WTC11 (cell line): ENCODE measurements around the gene TIMM10B.

Experiments
- ETV6 ChIP-seq: sonication (generic); formaldehyde crosslinking; IDR thresholded peaks from 2 replicates; pipeline ENCODE4 v1.8.1; 2022; ENCODE audit warnings: mild to moderate bottlenecking, missing genetic modification reagents
- GRHL2 ChIP-seq: fragments of 250-450 bp; sonication (Bioruptor Pico); IDR thresholded peaks from 2 replicates; pipeline ENCODE4 v1.8.0; 2022; ENCODE audit warnings: mild to moderate bottlenecking, moderate library complexity; ENCODE audit not compliant: insufficient replicate concordance, severe bottlenecking
- RORB ChIP-seq: fragments of 250-450 bp; sonication (Bioruptor Pico); IDR thresholded peaks from 2 replicates; pipeline ENCODE4 v1.9.0; 2021; ENCODE audit warnings: mild to moderate bottlenecking
- SP1 ChIP-seq: sonication (generic); formaldehyde crosslinking; conservative IDR thresholded peaks from 2 replicates; pipeline ENCODE4 v1.8.1; 2022; ENCODE audit warnings: missing genetic modification reagents
- ZNF138 ChIP-seq: sonication (generic); formaldehyde crosslinking; conservative IDR thresholded peaks from 2 replicates; pipeline ENCODE4 v1.8.1; 2022; ENCODE audit warnings: mild to moderate bottlenecking, moderate library complexity, missing genetic modification reagents
- ZNF416 ChIP-seq: fragments of 250-450 bp; sonication (Bioruptor Pico); IDR thresholded peaks from 2 replicates; pipeline ENCODE4 v1.9.0; 2021; ENCODE audit warnings: mild to moderate bottlenecking, inconsistent platforms
- TF ChIP-seq, protein P1 (sequence below): fragments of 200-600 bp; IDR thresholded peaks from 2 replicates; pipeline ENCODE4 v1.8.0; 2022; ENCODE audit warnings: antibody characterized with exemption
- TF ChIP-seq, protein P2 (sequence below): sonication (generic); formaldehyde crosslinking; IDR thresholded peaks from 2 replicates; pipeline ENCODE4 v1.8.1; 2023; ENCODE audit warnings: mild to moderate bottlenecking, missing genetic modification reagents, borderline replicate concordance
- TF ChIP-seq, protein P3 (sequence below): fragments of 250-450 bp; sonication (Bioruptor Pico); IDR thresholded peaks from 2 replicates; pipeline ENCODE4 v1.8.0; 2021; ENCODE audit warnings: mild to moderate bottlenecking
- TF ChIP-seq, protein P4 (sequence below): sonication (generic); formaldehyde crosslinking; IDR thresholded peaks from 2 replicates; pipeline ENCODE4 v1.8.1; 2023; ENCODE audit warnings: mild to moderate bottlenecking, missing genetic modification reagents, moderate library complexity
- TF ChIP-seq, protein P5 (sequence below): sonication (generic); formaldehyde crosslinking; IDR thresholded peaks from 2 replicates; pipeline ENCODE4 v1.8.0; 2022; ENCODE audit warnings: mild to moderate bottlenecking, missing genetic modification reagents
- TF ChIP-seq, protein P6 (sequence below): sonication (generic); formaldehyde crosslinking; IDR thresholded peaks from 2 replicates; pipeline ENCODE4 v1.8.0; 2022; ENCODE audit warnings: mild to moderate bottlenecking, missing genetic modification reagents
- TF ChIP-seq, protein P7 (sequence below): sonication (generic); formaldehyde crosslinking; IDR thresholded peaks from 2 replicates; pipeline ENCODE4 v1.8.0; 2022; ENCODE audit warnings: mild to moderate bottlenecking, missing genetic modification reagents

DNA sequence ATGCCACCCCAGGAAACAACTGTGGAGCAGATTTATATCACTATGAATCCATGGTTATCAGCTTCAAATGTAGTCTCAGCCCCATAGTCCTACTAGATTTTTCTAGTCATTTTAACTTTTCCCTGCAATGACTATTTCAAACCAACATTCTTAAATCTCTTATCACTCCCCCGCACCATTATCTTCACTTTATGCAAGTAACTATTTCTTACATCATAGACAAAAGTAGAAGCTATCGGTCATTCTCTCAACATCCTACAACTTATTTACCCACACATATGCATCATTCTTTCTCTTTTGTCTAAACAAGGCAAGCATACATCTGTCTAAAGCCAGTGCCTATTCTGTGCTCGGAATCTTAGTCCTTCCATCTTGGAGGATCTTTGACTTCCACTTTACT is 4.4 kb downstream of the TIMM10B start:
- TF ChIP-seq, protein P1, sequence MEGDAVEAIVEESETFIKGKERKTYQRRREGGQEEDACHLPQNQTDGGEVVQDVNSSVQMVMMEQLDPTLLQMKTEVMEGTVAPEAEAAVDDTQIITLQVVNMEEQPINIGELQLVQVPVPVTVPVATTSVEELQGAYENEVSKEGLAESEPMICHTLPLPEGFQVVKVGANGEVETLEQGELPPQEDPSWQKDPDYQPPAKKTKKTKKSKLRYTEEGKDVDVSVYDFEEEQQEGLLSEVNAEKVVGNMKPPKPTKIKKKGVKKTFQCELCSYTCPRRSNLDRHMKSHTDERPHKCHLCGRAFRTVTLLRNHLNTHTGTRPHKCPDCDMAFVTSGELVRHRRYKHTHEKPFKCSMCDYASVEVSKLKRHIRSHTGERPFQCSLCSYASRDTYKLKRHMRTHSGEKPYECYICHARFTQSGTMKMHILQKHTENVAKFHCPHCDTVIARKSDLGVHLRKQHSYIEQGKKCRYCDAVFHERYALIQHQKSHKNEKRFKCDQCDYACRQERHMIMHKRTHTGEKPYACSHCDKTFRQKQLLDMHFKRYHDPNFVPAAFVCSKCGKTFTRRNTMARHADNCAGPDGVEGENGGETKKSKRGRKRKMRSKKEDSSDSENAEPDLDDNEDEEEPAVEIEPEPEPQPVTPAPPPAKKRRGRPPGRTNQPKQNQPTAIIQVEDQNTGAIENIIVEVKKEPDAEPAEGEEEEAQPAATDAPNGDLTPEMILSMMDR, result no peak
- TF ChIP-seq, protein P2, sequence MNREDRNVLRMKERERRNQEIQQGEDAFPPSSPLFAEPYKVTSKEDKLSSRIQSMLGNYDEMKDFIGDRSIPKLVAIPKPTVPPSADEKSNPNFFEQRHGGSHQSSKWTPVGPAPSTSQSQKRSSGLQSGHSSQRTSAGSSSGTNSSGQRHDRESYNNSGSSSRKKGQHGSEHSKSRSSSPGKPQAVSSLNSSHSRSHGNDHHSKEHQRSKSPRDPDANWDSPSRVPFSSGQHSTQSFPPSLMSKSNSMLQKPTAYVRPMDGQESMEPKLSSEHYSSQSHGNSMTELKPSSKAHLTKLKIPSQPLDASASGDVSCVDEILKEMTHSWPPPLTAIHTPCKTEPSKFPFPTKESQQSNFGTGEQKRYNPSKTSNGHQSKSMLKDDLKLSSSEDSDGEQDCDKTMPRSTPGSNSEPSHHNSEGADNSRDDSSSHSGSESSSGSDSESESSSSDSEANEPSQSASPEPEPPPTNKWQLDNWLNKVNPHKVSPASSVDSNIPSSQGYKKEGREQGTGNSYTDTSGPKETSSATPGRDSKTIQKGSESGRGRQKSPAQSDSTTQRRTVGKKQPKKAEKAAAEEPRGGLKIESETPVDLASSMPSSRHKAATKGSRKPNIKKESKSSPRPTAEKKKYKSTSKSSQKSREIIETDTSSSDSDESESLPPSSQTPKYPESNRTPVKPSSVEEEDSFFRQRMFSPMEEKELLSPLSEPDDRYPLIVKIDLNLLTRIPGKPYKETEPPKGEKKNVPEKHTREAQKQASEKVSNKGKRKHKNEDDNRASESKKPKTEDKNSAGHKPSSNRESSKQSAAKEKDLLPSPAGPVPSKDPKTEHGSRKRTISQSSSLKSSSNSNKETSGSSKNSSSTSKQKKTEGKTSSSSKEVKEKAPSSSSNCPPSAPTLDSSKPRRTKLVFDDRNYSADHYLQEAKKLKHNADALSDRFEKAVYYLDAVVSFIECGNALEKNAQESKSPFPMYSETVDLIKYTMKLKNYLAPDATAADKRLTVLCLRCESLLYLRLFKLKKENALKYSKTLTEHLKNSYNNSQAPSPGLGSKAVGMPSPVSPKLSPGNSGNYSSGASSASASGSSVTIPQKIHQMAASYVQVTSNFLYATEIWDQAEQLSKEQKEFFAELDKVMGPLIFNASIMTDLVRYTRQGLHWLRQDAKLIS (CRISPR knock-in tag), result no peak
- TF ChIP-seq, protein P3, sequence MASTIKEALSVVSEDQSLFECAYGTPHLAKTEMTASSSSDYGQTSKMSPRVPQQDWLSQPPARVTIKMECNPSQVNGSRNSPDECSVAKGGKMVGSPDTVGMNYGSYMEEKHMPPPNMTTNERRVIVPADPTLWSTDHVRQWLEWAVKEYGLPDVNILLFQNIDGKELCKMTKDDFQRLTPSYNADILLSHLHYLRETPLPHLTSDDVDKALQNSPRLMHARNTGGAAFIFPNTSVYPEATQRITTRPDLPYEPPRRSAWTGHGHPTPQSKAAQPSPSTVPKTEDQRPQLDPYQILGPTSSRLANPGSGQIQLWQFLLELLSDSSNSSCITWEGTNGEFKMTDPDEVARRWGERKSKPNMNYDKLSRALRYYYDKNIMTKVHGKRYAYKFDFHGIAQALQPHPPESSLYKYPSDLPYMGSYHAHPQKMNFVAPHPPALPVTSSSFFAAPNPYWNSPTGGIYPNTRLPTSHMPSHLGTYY (CRISPR knock-in tag), result no peak
- TF ChIP-seq GRHL2 (CRISPR knock-in tag) (no peak), RORB (CRISPR knock-in tag) (no peak), ETV6 (CRISPR knock-in tag) (no peak), ZNF138 (CRISPR knock-in tag) (no peak), ZNF416 (CRISPR knock-in tag) (no peak), SP1 (CRISPR knock-in tag) (no peak)
- TF ChIP-seq, protein P4, sequence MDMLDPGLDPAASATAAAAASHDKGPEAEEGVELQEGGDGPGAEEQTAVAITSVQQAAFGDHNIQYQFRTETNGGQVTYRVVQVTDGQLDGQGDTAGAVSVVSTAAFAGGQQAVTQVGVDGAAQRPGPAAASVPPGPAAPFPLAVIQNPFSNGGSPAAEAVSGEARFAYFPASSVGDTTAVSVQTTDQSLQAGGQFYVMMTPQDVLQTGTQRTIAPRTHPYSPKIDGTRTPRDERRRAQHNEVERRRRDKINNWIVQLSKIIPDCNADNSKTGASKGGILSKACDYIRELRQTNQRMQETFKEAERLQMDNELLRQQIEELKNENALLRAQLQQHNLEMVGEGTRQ, result no peak
- TF ChIP-seq, protein P5, sequence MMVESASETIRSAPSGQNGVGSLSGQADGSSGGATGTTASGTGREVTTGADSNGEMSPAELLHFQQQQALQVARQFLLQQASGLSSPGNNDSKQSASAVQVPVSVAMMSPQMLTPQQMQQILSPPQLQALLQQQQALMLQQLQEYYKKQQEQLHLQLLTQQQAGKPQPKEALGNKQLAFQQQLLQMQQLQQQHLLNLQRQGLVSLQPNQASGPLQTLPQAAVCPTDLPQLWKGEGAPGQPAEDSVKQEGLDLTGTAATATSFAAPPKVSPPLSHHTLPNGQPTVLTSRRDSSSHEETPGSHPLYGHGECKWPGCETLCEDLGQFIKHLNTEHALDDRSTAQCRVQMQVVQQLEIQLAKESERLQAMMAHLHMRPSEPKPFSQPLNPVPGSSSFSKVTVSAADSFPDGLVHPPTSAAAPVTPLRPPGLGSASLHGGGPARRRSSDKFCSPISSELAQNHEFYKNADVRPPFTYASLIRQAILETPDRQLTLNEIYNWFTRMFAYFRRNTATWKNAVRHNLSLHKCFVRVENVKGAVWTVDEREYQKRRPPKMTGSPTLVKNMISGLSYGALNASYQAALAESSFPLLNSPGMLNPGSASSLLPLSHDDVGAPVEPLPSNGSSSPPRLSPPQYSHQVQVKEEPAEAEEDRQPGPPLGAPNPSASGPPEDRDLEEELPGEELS (CRISPR knock-in tag), result no peak
- TF ChIP-seq, protein P6, sequence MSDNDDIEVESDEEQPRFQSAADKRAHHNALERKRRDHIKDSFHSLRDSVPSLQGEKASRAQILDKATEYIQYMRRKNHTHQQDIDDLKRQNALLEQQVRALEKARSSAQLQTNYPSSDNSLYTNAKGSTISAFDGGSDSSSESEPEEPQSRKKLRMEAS (CRISPR knock-in tag), result no peak
- TF ChIP-seq, protein P7, sequence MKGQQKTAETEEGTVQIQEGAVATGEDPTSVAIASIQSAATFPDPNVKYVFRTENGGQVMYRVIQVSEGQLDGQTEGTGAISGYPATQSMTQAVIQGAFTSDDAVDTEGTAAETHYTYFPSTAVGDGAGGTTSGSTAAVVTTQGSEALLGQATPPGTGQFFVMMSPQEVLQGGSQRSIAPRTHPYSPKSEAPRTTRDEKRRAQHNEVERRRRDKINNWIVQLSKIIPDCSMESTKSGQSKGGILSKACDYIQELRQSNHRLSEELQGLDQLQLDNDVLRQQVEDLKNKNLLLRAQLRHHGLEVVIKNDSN (CRISPR knock-in tag), result no peak
